HepG2 (cell line): ENCODE results near the gene MYH3. TPM values are rescaled to one million over a fixed set of nuclear protein-coding genes. Genes with fewer than 3 reads are reported as not detected.

Source experiments
- AKAP8 ChIP-seq: sonication (generic); formaldehyde crosslinking; IDR thresholded peaks from 2 replicates; pipeline ENCODE4 v1.5.1; 2020; ENCODE audit warnings: mild to moderate bottlenecking, missing genetic modification reagents
- ARHGAP35 ChIP-seq: sonication (generic); formaldehyde crosslinking; IDR thresholded peaks from 2 replicates; pipeline ENCODE4 v1.9.0; 2022; ENCODE audit warnings: mild to moderate bottlenecking, inconsistent platforms, moderate library complexity, missing genetic modification reagents, borderline replicate concordance
- DMTF1 ChIP-seq: sonication (generic); formaldehyde crosslinking; IDR thresholded peaks from 2 replicates; pipeline ENCODE4 v1.4.0; 2020; ENCODE audit warnings: mild to moderate bottlenecking, missing genetic modification reagents
- FLYWCH1 ChIP-seq: sonication (generic); formaldehyde crosslinking; IDR thresholded peaks from 2 replicates; pipeline ENCODE4 v1.8.1; 2023; ENCODE audit warnings: mild to moderate bottlenecking, missing genetic modification reagents
- HDAC1 ChIP-seq: sonication (generic); formaldehyde crosslinking; IDR thresholded peaks from 2 replicates; pipeline ENCODE4 v1.5.1; 2020; ENCODE audit warnings: mild to moderate bottlenecking, missing genetic modification reagents
- KAT8 ChIP-seq: IDR thresholded peaks from 2 replicates; pipeline ENCODE4 v1.6.1; 2016; ENCODE audit warnings: missing genetic modification reagents, missing compliant biosample characterization
- NR2F2 ChIP-seq: IDR thresholded peaks from 2 replicates; pipeline ENCODE4 v1.6.1; 2012; ENCODE audit warnings: low read depth, inconsistent platforms, borderline replicate concordance
- PLSCR1 ChIP-seq: sonication (generic); formaldehyde crosslinking; IDR thresholded peaks from 2 replicates; pipeline ENCODE4 v1.5.0; 2020; ENCODE audit warnings: missing genetic modification reagents, mild to moderate bottlenecking, borderline replicate concordance
- THAP11 ChIP-seq: IDR thresholded peaks from 2 replicates; pipeline ENCODE4 v1.6.1; 2016; ENCODE audit warnings: missing biosample characterization, missing genetic modification reagents
- ZBTB37 ChIP-seq: sonication (generic); formaldehyde crosslinking; IDR thresholded peaks from 2 replicates; pipeline ENCODE4 v1.4.0; 2020; ENCODE audit warnings: mild to moderate bottlenecking, missing genetic modification reagents
- ZNF33B ChIP-seq: sonication (generic); formaldehyde crosslinking; IDR thresholded peaks from 2 replicates; pipeline ENCODE4 v1.5.1; 2020; ENCODE audit warnings: mild to moderate bottlenecking, missing genetic modification reagents
- ZNF343 ChIP-seq: sonication (generic); formaldehyde crosslinking; IDR thresholded peaks from 2 replicates; pipeline ENCODE4 v1.4.0; 2020; ENCODE audit warnings: mild to moderate bottlenecking, missing genetic modification reagents
- ZNF432 ChIP-seq: sonication (generic); formaldehyde crosslinking; IDR thresholded peaks from 2 replicates; pipeline ENCODE4 v1.5.0; 2020; ENCODE audit warnings: missing genetic modification reagents, mild to moderate bottlenecking, borderline replicate concordance
- ZNF619 ChIP-seq: sonication (generic); formaldehyde crosslinking; IDR thresholded peaks from 2 replicates; pipeline ENCODE4 v1.4.0; 2020; ENCODE audit warnings: mild to moderate bottlenecking, missing genetic modification reagents
- ZNF652 ChIP-seq: IDR thresholded peaks from 2 replicates; pipeline ENCODE4 v1.6.1; 2016; ENCODE audit warnings: low read depth, borderline replicate concordance
- ZNF713 ChIP-seq: sonication (generic); formaldehyde crosslinking; IDR thresholded peaks from 2 replicates; pipeline ENCODE4 v1.4.0; 2020; ENCODE audit warnings: mild to moderate bottlenecking, missing genetic modification reagents
- ZNF781 ChIP-seq: sonication (generic); formaldehyde crosslinking; IDR thresholded peaks from 2 replicates; pipeline ENCODE4 v1.5.1; 2020; ENCODE audit warnings: borderline replicate concordance, mild to moderate bottlenecking, missing genetic modification reagents; ENCODE audit errors: not compliant biosample characterization
- ZXDC ChIP-seq: sonication (generic); formaldehyde crosslinking; IDR thresholded peaks from 2 replicates; pipeline ENCODE4 v1.5.0; 2020; ENCODE audit warnings: mild to moderate bottlenecking, missing genetic modification reagents
- polyA plus RNA-seq, 8 experiments: library from polyadenylated mRNA; depleted of rRNA in 3 of 8; stranded (reverse) in 7 of 8; unstranded in 1 of 8; fragments of >200 nt; fragmentation: Illumina TruSeq in 4 of 8; extraction: Trizol in 4 of 8; gene quantifications; 2 replicates each; pipeline versions ENCODE4 v1.2.1 to v1.2.3, GENCODE V29; 2011 to 2016; ENCODE audit warnings: low read depth in 4 of 8, missing spikeins in 1 of 8, mixed read lengths in 1 of 8; ENCODE audit not compliant: insufficient read depth in 1 of 8
- total RNA-seq, 5 experiments: library from RNA; depleted of rRNA; stranded (reverse); fragments of >200 nt; fragmentation: Illumina TruSeq; extraction: Trizol; gene quantifications; 2 replicates each; pipeline ENCODE4 v1.2.3, GENCODE V29; 2016; ENCODE audit warnings: low read depth in 1 of 5
- TF ChIP-seq, protein P1 (sequence below): IDR thresholded peaks from 2 replicates; pipeline ENCODE4 v1.6.1; 2012; ENCODE audit warnings: low read depth, low read length, improper control_type of control experiment

The MYH3 gene
- total and polyA plus RNA-seq, 2 of the 13 experiments (the other 11 are each of a cell fraction or from before 2014, with no cell fraction given): 2.5 to 4.5 TPM

- no peak for TF ChIP-seq ZNF781 (CRISPR knock-in tag)
- TF ChIP-seq NR2F2: no peak
- TF ChIP-seq ZNF343: peak; percentile 65; the same call in 1 of the 2 replicates
- TF ChIP-seq KAT8 (CRISPR knock-in tag): peak; percentile 96
- no peak for TF ChIP-seq FLYWCH1 (CRISPR knock-in tag)
- TF ChIP-seq ZXDC (CRISPR knock-in tag): peak; percentile 80
- no peak for TF ChIP-seq DMTF1 (CRISPR knock-in tag)
- no peak for TF ChIP-seq ZNF432
- TF ChIP-seq HDAC1 (CRISPR knock-in tag): peak; percentile 95
- no peak for TF ChIP-seq ZNF33B (CRISPR knock-in tag)
- no peak for TF ChIP-seq ZNF713 (CRISPR knock-in tag)
- TF ChIP-seq THAP11 (CRISPR knock-in tag): peak; percentile 94
- no peak for TF ChIP-seq PLSCR1
- TF ChIP-seq, protein P1, sequence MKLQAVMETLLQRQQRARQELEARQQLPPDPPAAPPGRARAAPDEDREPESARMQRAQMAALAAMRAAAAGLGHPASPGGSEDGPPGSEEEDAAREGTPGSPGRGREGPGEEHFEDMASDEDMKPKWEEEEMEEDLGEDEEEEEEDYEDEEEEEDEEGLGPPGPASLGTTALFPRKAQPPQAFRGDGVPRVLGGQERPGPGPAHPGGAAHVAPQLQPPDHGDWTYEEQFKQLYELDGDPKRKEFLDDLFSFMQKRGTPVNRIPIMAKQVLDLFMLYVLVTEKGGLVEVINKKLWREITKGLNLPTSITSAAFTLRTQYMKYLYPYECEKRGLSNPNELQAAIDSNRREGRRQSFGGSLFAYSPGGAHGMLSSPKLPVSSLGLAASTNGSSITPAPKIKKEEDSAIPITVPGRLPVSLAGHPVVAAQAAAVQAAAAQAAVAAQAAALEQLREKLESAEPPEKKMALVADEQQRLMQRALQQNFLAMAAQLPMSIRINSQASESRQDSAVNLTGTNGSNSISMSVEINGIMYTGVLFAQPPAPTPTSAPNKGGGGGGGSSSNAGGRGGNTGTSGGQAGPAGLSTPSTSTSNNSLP: no peak
- TF ChIP-seq ZNF619 (CRISPR knock-in tag): 0 out of 2 replicates have a peak, but pooled peaks have one; percentile 45
- TF ChIP-seq ZBTB37 (CRISPR knock-in tag): no peak
- 0 out of 2 replicates have a peak, but pooled peaks have one; percentile 35 for TF ChIP-seq ARHGAP35 (CRISPR knock-in tag)
- TF ChIP-seq ZNF652 (CRISPR knock-in tag): no peak
- no peak for TF ChIP-seq AKAP8 (CRISPR knock-in tag)
These were observed 40.3 kb upstream of the MYH3 start, which contains the start of the genes ADPRM and SCO1 (continued) for GRCh38 chr17:10697092-10698081.
